Measurements from ENCODE around the gene CD79B.

The CD79B gene

DNA sequence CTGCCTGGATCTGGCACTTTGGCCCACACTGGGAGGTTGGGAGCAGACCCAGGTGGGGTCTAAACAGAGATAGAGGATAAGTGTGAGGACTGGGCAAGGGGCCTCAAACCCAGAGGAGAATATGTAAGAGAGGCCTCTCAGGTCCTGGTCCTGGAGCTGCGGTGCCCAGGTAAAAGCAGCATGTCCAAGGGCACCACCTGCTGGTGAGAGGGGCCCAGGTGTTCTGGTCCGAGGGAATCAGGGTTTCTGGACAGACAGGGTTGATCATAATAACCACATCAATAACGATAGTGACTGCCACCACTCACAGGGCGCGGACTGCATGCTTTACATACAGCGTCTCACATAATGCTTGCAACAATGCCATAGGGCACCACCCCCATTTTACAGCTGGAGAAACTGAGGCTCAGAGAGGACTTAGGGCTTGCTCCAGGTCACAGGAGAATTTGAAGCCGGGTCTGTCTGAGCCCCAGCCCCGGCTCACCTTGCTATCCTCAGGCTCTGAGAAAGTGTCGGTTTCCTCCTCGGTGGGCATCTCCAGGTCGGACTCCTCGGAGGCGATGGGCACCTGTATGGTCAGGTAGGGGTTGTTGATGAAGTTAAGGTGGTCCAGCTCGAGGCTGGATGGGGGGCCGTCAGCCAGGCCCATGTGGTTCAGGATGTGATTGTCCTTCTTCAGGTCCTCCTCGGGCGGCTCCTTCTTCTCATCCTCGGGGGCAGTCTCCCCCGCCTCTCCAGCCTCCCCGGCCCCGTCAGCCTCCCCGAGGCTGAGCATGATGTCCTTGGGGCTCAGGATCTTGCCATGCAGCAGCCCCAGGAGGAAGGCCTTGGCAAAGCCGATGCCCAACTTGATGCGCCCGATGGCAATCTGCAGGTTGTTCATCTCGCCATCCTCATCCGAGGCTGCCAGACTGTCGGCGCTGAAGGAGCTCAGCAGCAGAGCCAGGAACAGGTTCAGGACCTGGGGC is 19.1 kb upstream of the CD79B start:
- no peak for DNase-seq

DNA sequence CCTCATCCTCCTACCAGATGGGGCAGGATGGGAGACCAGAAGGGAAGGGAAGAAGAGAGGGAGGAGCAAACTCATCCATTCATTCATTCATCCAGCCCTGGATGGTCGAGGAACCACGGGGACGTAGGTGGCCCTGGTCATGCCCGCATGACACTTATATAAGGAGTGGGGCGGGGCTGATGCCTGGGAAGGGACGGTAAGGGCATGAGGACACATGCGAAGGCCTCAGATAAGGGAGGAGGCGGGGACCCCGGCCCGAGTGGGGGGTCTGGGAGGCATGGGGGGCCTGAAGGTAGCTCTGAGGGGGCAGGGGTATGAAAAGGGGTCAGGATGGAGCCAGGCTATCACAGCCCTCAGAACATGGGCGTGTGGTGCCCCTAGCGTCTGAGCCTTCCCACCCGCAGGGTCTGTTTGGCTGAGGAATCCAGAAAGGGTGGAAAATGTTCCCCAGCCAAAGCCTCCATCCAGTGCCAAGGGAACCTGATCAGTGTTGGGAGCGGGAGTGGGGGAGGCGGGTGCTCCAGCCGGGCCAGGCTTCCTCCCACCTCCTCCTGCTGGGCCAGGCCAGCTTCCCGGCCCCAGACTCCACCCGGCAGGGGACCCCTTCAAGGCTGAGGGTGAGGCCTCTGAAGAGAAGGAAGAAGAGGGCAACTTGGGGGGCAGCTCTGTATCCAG is 17.6 kb upstream of the CD79B start:
- no peak for DNase-seq

DNA sequence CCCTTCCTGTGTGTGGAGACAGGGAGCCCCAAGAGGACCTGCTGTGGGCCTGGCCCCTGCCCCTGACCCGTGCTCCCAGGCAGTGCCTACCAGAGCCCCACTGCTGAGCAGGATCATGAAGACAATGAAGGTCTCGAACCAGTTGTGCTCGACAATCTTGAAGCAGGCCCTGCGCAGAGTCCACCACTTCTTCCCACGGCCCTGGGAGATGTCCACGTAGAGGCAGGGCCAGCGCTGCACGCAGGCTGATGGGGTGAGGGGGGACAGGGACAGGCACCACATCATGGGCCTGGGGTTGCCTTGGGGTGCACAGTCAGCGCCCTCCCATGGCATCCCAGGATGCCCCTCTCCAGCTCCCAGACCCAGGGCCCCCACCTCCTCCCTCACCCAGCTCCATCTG is 16.4 kb upstream of the CD79B start:
- no peak for DNase-seq

DNA sequence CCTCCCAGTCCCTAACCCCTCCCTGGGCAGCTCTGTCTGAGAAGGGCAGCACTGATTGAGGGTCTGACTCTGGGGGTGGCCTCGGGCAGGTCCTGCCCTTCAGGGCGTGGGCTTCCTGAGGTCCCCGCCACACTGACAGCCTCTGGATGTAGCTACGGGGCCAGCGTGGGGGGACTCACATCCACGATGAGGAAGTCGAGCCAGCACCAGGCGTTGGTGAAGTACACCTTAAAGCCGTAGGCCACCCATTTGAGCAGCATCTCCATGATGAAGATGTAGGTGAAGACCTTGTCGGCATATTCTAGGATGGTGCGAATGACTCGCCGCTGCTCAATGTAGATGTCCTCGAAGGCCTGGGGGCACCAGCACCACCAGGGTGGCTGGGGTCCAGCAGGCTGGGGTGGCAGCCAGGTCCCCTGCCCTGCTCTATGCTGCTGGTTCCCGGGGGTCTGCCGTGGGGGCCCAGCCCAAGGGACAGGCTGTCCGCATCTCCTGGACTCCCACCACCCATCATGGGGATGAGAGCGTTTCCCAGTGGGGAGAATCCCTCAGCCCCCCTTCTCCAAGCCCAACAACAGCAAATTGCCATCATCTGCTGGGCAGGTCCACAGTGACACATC is 15.7 kb upstream of the CD79B start:
- DNase-seq, result no peak

DNA sequence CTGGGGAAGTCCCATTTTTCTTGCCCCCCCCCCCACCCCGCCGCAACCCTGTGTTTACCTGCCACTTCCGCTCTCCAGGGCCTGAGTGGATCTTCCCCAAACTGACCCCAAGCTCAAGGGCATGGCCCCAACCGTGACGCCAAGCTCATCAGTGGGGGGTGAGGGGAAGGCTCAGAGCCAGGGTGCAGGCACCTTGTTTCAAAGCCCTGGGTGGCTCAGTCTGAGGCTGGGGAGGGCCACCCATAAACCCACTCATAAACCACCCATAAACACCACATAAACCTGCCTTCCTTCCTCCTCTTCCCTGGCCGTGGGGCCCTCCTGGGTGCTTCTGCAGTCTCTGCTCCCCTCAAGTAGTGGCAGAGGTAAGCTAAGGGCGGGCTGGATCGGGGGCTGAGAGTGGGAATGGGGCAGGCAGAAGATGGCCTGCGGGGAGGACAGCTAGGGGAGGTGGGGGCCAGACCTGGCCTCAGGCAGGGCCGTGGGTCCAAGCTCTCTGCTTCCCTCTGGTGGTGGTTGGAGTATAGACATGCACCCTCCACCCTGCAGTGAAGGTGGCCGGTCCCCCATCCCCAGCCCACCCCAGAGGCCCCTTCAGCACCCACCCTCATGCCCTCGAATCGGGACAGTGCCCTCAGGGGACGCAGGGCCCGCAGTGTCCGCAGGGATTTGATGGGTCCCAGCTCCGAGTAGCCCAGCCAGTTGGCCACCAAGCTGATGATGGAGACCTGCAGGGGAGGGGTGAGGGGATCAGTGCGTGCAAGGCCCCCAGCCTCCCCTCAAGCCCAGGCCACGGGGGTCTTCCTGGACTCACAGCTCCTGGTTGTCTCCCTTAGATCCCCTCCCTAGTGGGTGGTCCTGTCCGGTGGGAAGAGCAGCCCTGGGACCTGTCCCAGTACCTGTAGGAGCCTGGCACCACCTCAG is 14.6 kb upstream of the CD79B start:
- peak; percentile 26 for DNase-seq

DNA sequence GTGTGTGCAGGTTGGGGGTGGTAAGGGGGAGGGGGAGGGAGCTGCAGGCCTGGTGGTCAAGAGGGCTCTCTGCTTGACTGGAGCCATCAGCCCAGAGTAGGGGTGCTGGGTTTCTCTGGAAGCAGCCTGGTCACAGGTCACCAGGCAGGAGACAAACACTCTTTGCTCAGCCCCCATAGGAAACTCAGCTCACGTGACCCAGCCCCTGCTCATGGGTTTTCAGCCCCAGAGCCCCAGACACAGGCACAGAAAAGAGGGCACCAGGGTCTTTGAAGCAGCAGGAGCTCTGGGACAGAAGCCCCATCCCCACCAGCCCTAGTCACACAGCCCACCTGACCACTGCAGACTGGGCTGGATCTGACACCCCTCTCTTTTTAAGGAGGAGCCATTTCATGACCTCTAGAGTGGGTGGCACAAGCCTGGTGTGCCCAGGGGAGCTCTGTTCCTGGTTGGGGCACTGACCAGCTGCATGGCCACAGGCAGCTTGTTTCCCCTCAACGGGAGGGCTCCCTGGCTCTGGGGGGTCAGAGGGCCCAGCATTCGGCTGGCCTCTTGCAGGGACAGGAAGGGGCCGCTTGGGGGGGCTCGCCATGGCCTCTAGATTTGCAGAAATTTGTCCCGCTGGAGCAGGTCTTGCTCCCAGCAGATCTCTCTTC is 13.8 kb upstream of the CD79B start:
- no peak for DNase-seq

DNA sequence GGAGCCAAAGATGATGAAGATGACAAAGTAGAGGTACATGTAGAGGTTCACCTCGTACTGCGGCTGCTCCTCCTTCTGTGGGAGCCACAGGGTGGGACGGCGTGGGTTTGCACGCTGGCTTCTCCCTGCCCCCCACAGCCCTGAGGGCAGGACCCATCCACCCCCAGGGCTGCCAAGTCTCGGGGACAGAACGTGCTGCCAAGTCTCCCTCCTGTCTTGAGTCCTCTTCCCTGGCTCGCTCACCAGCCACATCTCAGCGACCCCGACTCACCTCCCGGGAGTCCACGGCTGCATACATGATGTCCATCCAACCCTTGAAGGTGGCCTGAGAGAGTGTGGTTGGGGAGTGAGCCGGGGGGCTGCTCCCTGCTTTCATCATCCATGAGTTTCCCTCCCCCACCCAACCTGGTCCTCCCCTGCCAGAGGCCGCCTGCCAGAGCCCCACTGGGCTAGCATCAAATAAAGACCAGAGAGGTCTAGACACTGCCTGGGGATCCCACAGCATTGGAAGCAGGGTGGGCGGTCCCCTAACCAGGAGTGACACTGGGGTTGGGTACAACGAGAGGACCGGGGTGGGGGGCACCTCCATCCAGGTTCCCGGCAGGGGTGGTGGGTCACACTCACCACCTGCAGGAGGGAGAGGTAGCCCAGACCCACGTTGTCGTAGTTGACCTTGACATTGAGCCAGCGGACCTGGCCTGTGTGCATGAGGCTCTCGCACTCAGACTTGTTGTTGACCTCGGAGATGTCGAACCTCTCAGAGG is 12.8 kb upstream of the CD79B start:
- no peak for DNase-seq

DNA sequence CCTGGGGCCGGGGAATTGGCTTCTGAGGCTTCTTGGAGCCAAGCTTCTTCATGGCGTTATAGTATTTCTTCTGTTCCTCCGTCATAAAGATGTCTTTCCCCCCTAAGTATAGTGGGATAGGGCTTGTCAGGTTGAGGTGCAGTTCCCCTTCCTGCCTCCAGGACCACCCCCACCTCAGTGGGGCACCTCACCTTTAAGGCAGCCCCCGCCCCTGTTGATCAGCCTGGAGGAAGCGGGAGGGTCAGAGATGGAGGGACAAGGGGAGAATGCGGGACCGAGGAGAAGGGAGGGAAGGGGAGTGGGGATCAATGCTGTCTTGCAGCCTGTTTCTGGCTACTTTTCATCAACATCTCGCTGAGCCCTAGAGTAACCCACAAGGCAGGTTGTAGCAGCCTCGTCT is 11.6 kb upstream of the CD79B start:
- no peak for DNase-seq

DNA sequence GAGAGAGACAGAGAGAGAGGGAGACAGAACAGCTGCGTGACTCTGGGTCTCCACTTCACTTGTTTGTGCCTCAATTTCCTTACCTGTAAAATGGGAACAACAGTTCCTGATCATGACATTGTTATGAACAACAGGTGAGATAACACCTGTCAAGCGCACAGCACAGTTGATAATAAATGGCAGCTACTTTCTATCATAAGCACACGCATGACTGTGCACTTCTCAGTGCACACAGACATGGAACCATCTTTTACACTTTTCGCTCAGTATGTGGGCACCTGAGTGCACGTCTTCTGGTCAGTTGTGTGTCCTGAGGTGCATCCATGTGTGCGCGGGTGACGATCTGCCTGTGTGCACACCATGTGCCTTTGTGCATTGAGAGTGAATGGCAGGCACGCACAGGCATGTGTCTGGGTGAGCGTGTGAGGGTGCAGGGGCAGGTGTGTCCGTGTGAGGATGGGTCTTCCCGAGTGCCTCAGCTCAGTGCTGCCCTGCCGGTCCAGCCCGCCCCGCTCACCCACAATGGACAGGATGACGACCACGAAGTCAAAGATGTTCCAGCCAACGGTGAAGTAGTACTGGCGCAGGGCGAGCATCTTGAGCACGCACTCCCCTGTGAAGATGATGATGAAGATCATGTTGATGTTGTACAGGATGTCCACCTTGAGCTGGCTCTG is 10.3 kb upstream of the CD79B start:
- DNase-seq, result no peak

DNA sequence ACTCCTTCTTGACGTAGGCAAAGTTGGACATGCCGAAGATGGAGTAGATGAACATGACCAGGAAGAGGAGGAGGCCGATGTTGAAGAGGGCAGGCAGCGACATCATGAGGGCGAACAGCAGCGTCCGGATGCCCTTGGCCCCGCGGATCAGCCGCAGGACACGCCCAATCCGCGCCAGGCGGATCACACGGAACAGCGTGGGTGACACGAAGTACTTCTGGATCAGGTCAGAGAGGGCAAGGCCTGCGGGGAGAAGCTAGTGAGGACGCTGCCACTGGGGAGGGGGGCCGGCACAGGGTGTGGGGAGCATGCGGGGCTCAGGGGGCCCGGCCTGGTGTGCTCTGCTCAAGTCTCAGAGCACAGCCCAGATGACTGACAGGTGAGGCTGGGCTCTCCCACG is 9.6 kb upstream of the CD79B start:
- no peak for DNase-seq

DNA sequence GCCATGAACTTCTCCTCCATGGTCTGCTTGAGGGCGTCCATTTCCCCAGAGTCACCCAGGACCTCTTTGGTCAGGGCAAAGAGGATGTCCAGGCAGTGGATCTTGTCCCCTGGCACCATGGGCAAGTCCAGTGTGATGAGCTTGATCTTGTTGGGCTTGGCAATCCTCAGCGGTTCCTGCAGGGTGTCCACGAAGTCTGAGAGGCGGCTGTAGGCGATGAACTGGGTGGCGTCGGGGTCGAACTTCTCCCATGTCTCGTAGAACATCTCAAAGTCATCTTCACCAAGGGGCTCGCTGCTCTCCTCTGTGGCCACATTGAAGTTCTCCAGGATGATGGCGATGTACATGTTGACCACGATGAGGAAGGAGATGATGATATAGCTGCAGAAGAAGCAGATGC is 9.0 kb upstream of the CD79B start:
- DNase-seq, result no peak

DNA sequence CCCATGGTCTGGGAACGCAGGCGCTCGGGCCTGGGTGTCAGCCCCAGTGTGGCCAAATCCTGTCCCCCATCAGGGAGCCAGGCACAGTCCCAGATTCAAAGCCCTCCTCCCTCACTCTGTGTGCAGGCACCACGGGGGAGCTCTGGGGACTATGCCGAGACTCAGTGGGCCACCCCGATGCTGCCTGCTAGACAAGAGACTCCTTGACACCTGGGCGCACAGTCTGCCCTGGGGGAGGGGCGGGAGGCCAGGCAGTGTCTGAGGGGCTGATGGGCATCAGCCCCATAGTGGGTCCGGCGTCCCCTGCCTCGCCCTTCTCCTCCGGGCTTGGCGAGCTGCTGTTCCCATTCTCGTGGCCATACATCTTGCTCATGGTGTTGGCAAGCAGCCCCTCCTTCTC is 8.5 kb upstream of the CD79B start:
- DNase-seq, result no peak

DNA sequence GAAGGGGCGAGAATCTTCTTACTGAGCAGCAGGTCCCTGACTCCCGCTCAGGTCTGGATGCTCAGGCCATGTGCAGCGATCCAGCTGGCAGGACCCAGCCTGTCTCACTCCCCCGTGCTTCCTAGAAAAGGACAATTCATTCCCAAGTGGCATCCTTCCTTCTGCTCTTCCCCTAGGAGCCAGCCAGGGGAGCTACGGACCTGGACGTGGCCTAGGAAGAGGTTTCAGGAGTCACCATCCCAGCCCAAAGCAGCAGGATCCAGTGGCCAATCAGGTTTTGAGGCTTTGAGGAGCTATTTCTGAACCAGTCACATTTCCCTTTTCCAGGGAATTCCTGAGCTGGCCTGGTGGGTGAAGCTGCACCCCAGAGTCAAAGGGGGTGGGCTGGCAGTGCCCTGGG is 7.8 kb upstream of the CD79B start:
- DNase-seq, result no peak

DNA sequence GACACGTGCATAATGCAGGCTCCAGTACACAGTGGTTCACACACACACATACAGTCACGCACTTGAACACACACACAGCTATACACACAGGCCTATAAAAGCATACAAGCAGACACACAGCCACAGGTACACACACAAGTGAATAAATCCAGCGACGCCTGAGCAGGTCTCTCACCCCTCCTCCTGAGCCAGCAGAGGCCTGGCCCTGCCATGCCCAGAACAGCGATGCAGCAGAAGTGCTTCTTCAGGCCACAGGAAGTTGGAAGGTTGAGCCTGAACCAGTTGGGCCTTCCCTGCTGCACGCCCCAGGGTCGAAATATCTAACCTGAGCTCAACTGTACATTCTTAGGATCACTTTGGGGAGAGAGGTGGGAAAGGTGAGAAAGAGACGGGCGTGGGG is 7.3 kb upstream of the CD79B start:
- DNase-seq, result no peak

DNA sequence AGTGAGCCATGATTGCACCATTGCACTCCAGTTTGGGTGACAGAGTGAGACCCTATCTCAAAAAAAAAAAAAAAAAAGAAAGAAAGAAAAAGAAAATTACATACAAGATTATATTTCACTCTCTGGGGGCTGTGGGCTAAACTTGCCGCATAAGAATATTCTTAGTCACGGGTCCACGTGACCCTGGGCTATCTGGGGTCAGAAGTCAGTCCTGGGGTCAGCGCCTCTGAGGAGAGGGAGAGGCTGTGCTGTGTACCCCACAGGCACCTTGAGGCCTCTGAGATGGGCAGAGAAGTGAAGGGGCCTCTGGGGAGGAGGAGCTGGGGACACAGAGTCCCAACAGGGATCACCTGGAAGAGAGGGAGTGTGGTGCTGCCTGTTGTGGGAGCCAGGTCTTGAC is 5.8 kb upstream of the CD79B start:
- DNase-seq, result no peak

DNA sequence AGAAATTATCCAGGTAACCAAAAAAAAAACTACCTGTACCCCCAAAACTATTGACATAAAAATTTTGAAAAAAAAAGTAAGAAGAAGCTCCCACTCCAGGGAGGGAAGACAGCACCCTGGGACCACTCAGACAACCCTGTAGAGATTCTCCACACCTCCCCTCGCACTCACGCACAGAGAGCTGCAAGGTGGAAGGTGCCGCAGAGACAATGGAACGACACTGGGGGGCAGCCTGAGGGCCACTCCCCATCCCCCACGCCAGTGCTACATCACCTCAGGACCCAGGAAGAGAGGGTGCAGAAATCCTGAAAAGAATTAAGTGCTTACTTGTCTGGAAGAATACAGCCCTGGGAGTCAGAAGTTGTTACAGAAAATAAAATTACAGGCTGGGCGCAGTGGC is 5.2 kb upstream of the CD79B start:
- no peak for DNase-seq

DNA sequence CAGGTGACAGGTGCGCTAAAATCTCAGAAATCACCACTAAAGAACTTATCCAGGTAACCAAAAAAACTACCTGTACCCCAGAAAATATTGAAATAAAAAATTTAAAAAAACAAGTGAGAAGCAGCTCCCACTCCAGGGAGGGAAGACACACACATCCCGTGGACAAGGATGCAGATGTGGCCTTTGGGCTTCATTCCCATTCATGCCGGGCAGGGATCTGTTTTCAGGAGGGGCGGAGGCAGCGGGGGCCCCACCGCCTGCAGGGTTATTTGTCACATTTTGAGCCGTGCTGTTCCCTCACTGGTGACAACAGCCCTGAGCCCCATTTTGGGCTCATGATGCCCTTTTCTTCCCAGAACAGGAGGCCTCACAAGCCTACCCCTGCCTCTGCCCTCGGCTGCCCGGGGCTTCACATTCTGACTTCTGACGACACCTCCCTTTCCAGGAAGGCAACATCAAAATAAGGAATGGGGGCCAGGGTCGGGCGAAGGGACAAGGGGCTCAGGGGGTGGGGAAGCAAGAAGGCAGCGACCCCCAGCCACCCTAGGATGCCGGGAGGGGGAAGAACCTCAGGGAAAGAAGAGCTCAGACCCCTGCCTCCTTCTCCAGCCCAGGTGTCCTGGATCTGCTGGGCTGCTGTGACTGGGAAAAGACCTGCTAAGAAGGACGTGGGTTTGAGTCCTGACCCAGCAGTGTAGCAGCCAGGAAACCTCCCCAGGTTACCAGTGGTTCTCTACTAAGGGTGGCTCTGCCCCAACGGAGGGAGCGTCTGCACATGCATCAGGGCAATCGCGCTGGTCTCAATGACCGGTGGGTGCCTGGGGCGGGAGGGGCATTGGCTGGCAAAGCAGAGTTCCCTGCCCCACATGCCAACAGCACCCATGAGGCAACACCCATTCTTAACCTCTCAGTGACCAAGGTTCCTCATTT is 2.3 kb upstream of the CD79B start:
- no peak for DNase-seq

DNA sequence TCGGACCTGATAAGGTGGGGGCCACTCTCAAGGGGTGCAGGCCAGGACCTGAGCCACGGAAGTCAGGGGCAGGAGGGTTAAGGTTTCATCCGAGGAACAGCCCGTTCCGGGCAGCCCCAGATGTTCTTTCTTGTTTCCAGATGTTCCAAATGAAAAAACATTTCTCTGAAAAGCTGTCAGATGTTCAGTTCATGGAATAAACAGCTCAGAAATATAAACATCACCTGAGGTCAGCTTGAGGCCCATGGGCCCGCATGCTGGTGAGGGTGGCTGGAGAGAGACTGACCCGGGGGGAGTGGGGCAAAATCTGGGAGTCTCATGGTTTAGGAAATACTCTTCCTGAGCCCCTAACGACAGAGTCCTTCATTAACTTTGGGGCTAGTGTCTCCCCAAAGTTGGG is 1.5 kb upstream of the CD79B start:
- no peak for DNase-seq

DNA sequence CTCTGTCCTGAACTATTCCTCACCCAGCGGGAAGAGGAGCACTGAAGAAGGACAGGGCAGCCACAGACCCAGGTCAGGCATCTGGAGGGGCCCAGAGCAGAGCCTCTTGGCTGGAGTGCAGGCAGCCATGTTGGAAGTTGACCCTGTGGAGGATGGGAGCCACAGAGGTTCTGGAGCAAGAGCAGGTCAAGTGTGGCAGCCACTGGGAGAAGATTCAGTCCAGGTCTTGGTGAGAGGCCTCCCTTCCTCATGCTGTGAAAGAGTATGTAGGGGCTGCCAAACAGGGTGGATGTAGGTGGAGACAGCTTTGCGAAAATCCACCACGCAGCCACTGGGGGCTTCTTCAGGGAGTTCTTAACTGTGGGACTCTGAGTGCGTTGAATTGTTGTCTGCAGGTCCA is 590 bp upstream of the CD79B start:
- no peak for DNase-seq

Data from NCI-H345 (cell line).